ENCODE results near the gene HHIPL1. TPM values are rescaled to one million over a fixed set of nuclear protein-coding genes. Genes with fewer than 3 reads are reported as not detected.

HHIPL1 gene
- under 1 TPM; 0.29 to 0.38 TPM for total RNA-seq

DNA sequence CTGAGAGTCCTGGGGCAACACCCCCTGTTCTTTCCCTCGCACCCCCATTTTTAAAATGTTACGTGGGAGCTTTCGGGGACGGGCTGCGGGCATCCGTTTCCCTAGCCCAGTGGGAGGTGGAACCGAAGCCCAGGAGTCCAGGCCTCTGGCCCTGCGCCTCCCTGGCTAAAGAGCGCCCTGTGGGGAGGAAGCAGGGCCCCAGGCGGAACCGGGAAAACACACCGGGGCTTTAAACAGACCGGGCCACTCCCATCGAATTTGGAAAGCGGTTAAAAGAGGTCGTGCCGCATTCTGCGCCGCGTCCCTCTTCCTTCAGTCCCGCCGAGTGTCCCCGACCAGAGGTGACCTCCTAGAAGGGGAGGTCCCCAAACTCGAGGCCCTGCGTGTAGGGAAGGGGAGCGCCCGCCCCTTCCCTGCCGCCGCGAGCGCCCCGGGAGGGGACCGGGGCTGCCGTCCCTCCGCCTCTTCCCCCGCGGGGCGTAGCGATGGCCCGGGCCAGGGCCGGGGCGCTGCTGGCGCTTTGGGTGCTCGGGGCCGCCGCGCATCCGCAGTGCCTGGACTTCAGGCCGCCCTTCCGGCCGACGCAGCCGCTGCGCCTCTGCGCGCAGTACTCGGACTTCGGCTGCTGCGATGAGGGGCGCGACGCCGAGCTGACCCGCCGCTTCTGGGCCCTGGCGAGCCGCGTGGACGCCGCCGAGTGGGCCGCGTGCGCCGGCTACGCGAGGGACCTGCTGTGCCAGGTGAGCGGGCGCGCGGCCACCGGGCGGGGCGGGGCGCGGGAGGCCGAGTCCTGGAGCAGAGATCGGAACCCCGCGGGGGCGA lies at the start of gene HHIPL1:
TSS of gene HHIPL1 (plus strand) at position 407 of the 822 bp plus-strand sequence. CDS start at position 486, 79 bp downstream.
- H3K4me1 Mint-ChIP-seq (ENCODE audit: low read depth), result peaks cover 4% of the 10 kb centered on the region
- H3K27ac Mint-ChIP-seq, result no peak within 1 kb of the TSS
- intact Hi-C loops (cut with micrococcal nuclease), result no loop called here
- no peak for DNase-seq
- no peak within 1 kb of the TSS for H3K4me3 Mint-ChIP-seq
- no peaks in the 10 kb centered on the region for H3K9me3 Mint-ChIP-seq
- peaks cover 21% of the 10 kb centered on the region for H3K27me3 Mint-ChIP-seq
- ChIA-PET POLR2A (no interaction called here), CTCF (no interaction called here)
- H3K36me3 Mint-ChIP-seq, result no peaks in the 10 kb centered on the region

GRCh38 chr14:99595524-99595923 lies 49.4 kb upstream of the HHIPL1 start:
- no peak overlapping the region for H3K4me3 Mint-ChIP-seq
- H3K9me3 Mint-ChIP-seq, result no peaks in the 10 kb centered on the region
- intact Hi-C loops (cut with micrococcal nuclease), result loop anchor here (1.0 kb wide), 1 partner anchor 10 kb away; no protein-coding TSS in a partner anchor
- H3K36me3 Mint-ChIP-seq, result no peaks in the 10 kb centered on the region
- H3K4me1 Mint-ChIP-seq (ENCODE audit: low read depth), result peaks cover 22% of the 10 kb centered on the region
- H3K27me3 Mint-ChIP-seq, result no peaks in the 10 kb centered on the region
- peak overlapping the region; percentile 68 for H3K27ac Mint-ChIP-seq
- ChIA-PET POLR2A (interaction anchor here (1.4 to 2.0 kb wide), 2 partner anchors 8 to 10 kb away, joined by 7 to 12 read pairs; partner anchors contain the start of gene CCDC85C), CTCF (interaction anchor here (0.5 to 1.3 kb wide), 4 partner anchors 8 to 303 kb away, joined by 3 to 8 read pairs (median 4); partner anchors contain the start of gene CCDC85C)
- no peak for DNase-seq

GRCh38 chr14:99596071-99596627 lies 48.8 kb upstream of the HHIPL1 start:
- Mint-ChIP-seq H3K27ac (no peak overlapping the region), H3K4me3 (no peak overlapping the region), H3K9me3 (no peaks in the 10 kb centered on the region), H3K27me3 (no peaks in the 10 kb centered on the region), H3K4me1 (ENCODE audit: low read depth) (peaks cover 23% of the 10 kb centered on the region), H3K36me3 (no peaks in the 10 kb centered on the region)
- intact Hi-C loops (cut with micrococcal nuclease), result no loop called here
- DNase-seq, result no peak
- POLR2A ChIA-PET, result interaction anchor here (2.0 kb wide), 1 partner anchor 8 kb away, joined by 12 read pairs; the partner anchor contains the start of gene CCDC85C
- CTCF ChIA-PET, result interaction anchor here (0.5 kb wide), 1 partner anchor 303 kb away, joined by 3 read pairs; no protein-coding TSS in a partner anchor

GRCh38 chr14:99596772-99597171 lies 48.2 kb upstream of the HHIPL1 start:
- Mint-ChIP-seq H3K27me3 (no peaks in the 10 kb centered on the region), H3K36me3 (no peaks in the 10 kb centered on the region), H3K4me3 (no peak overlapping the region), H3K4me1 (ENCODE audit: low read depth) (peaks cover 29% of the 10 kb centered on the region), H3K9me3 (no peaks in the 10 kb centered on the region), H3K27ac (no peak overlapping the region)
- CTCF ChIA-PET, result no interaction called here
- DNase-seq, result no peak
- intact Hi-C loops (cut with micrococcal nuclease), result no loop called here
- POLR2A ChIA-PET, result no interaction called here

- POLR2A ChIA-PET, result no interaction called here
- intact Hi-C loops (cut with micrococcal nuclease), result no loop called here
- Mint-ChIP-seq H3K4me1 (ENCODE audit: low read depth) (peaks cover 40% of the 10 kb centered on the region), H3K4me3 (no peak overlapping the region), H3K9me3 (no peaks in the 10 kb centered on the region), H3K27me3 (no peaks in the 10 kb centered on the region), H3K27ac (no peak overlapping the region), H3K36me3 (no peaks in the 10 kb centered on the region)
- no peak for DNase-seq
- CTCF ChIA-PET, result no interaction called here
Measured at GRCh38 chr14:99597911-99598600, 46.9 kb upstream of the HHIPL1 start.

GRCh38 chr14:99598774-99599173 lies 46.2 kb upstream of the HHIPL1 start:
- CTCF ChIA-PET, result no interaction called here
- no peak for DNase-seq
- peaks cover 40% of the 10 kb centered on the region for H3K4me1 Mint-ChIP-seq (ENCODE audit: low read depth)

GRCh38 chr14:99599393-99599792 lies 45.5 kb upstream of the HHIPL1 start:
- ChIA-PET POLR2A (no interaction called here), CTCF (no interaction called here)
- Mint-ChIP-seq H3K9me3 (no peaks in the 10 kb centered on the region), H3K27ac (no peak overlapping the region), H3K4me1 (ENCODE audit: low read depth) (peaks cover 38% of the 10 kb centered on the region), H3K36me3 (no peaks in the 10 kb centered on the region), H3K27me3 (no peaks in the 10 kb centered on the region), H3K4me3 (no peak overlapping the region)
- intact Hi-C loops (cut with micrococcal nuclease), result no loop called here
- DNase-seq, result no peak

More at GRCh38 chr14:99598774-99599173, 46.2 kb upstream of the HHIPL1 start:
- no peak overlapping the region for H3K27ac Mint-ChIP-seq
- H3K9me3 Mint-ChIP-seq, result no peaks in the 10 kb centered on the region
- intact Hi-C loops (cut with micrococcal nuclease), result no loop called here
- POLR2A ChIA-PET, result no interaction called here
- H3K4me3 Mint-ChIP-seq, result no peak overlapping the region
- H3K36me3 Mint-ChIP-seq, result no peaks in the 10 kb centered on the region
- H3K27me3 Mint-ChIP-seq, result no peaks in the 10 kb centered on the region

DNA sequence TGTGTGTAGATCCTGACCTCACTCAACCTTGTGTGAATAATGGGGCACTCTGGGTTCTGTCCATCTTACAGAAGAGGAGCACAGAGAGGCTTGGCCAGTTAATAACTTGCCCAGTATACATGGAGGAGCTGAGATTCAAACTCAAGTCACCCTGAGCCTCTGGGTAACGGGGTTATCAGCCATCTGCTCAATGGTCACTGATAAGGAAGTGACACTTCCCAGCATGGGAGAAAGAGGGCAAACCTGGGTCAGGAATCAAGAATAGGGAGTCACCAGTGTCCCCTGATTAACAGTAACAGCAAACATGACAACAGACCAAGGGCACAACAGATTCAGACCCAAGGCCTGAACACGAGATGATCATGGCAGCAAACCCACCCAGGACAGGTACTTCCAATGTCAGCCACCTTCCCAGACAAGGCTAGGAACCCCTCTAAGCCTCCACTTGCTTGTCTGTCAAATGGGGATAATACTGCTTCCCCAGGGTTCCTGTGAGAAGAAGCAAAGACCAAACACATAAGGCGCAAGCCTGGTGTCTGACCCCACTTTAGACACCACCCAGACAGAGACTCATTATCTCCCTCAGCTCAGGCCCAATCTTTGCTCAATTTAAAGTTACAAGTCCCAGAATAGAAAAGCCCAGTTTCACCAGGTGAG lies 44.6 kb upstream of the HHIPL1 start:
- Mint-ChIP-seq H3K36me3 (no peaks in the 10 kb centered on the region), H3K27ac (no peak overlapping the region), H3K4me3 (no peak overlapping the region), H3K4me1 (ENCODE audit: low read depth) (peaks cover 30% of the 10 kb centered on the region), H3K9me3 (no peaks in the 10 kb centered on the region), H3K27me3 (no peaks in the 10 kb centered on the region)
- intact Hi-C loops (cut with micrococcal nuclease), result loop anchor here (10.0 kb wide), 1 partner anchor 464 kb away; the partner anchor contains the start of gene EVL
- ChIA-PET POLR2A (no interaction called here), CTCF (no interaction called here)
- DNase-seq, result no peak

DNA sequence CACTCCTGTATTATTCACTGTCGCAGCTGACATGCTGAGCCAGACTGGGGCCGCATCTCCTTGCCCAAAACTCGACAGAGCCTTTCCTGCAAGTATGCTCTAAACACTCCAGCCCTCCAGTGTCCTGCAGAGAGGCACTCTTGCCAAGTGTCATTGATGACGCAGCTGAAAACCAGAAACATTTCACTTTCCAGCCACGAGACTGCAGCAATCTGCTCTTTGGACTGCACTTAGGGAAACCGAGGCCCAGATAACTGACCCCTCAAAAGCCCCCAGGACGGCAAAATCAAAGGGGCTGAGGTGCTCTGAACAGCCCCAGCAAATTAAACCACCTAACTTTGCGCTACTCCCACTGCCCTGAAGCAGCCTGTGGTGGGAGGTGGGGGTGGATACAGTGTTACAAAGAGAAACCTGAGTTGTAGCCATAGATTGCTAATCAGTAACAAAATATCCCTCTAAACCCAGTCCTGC lies 43.5 kb upstream of the HHIPL1 start:
- no peaks in the 10 kb centered on the region for H3K9me3 Mint-ChIP-seq
- H3K4me3 Mint-ChIP-seq, result no peak overlapping the region
- no peak overlapping the region for H3K27ac Mint-ChIP-seq
- ChIA-PET CTCF (interaction anchor here (1.1 kb wide), 1 partner anchor 83 kb away, joined by 3 read pairs; the partner anchor contains the start of gene CYP46A1), POLR2A (interaction anchor here (1.2 kb wide), 1 partner anchor 120 kb away, joined by 4 read pairs; the partner anchor contains the start of genes CCNK and SETD3)
- no peaks in the 10 kb centered on the region for H3K36me3 Mint-ChIP-seq
- H3K4me1 Mint-ChIP-seq (ENCODE audit: low read depth), result peaks cover 27% of the 10 kb centered on the region
- intact Hi-C loops (cut with micrococcal nuclease), result loop anchor here (10.0 kb wide), 1 partner anchor 463 kb away; the partner anchor contains the start of gene EVL
- no peak for DNase-seq
- no peaks in the 10 kb centered on the region for H3K27me3 Mint-ChIP-seq

DNA sequence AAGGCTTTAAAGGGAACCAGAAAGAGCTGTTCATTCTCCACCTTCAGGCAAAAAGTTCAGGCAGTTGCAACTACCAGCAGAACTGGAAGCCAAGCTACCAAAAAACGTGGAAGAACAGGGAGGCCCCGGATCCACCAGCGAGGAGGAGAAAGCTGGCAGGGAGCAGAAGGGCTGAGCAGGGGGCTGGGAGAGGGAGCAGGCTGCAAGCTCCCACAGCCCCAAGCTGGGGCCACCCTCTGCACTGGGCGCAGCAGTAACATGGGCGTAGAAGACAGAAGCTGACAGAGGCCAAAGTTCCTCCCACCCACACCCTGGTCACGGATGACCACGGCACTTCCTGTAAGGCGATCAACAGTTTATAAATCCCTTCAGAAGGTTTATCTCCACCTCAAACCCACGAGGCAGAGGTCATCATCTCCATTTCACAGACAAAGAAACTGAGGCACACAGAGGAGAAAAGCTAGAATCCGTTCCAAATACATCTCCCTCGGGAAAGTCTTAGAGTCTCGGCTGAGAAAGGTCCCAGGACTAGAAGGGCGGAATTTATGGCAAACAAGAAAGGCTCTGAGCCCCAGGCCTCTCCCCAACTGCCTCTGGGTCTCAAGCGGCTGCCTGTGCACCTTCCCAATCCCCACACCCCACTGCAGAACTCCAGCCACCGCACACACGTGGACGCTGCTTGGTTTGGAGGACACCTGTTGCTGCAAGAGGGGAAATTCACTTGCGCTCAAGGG lies 42.7 kb upstream of the HHIPL1 start:
- no peaks in the 10 kb centered on the region for H3K9me3 Mint-ChIP-seq
- H3K4me3 Mint-ChIP-seq, result peak overlapping the region; percentile 55
- no peaks in the 10 kb centered on the region for H3K27me3 Mint-ChIP-seq
- ChIA-PET POLR2A (interaction anchor here (1.2 kb wide), 1 partner anchor 121 kb away, joined by 4 read pairs; the partner anchor contains the start of genes CCNK and SETD3), CTCF (interaction anchor here (1.1 kb wide), 1 partner anchor 82 kb away, joined by 3 read pairs; the partner anchor contains the start of gene CYP46A1)
- peaks cover 26% of the 10 kb centered on the region for H3K4me1 Mint-ChIP-seq (ENCODE audit: low read depth)
- no peaks in the 10 kb centered on the region for H3K36me3 Mint-ChIP-seq
- intact Hi-C loops (cut with micrococcal nuclease), result loop anchor here (10.0 kb wide), 1 partner anchor 463 kb away; the partner anchor contains the start of gene EVL
- H3K27ac Mint-ChIP-seq, result no peak overlapping the region
- DNase-seq, result peak; percentile 40
